ENCODE measurements around the gene TEX13B.

The TEX13B gene

GRCh38 chrX:107935664-107936433, 46.3 kb downstream of the TEX13B start:
- DNase-seq = no peak

- no peak for DNase-seq
Observed at GRCh38 chrX:107935200-107935599, 47.0 kb downstream of the TEX13B start.

- DNase-seq = no peak
Observed at GRCh38 chrX:107934262-107934661, 47.9 kb downstream of the TEX13B start.
